ENCODE data around the gene PIGL. TPM values are rescaled to one million over a fixed set of nuclear protein-coding genes. Genes with fewer than 3 reads are reported as not detected.

Gene PIGL
- total and polyA plus RNA-seq, 4 donors, result 8.9 to 38.1 (median 27.1) TPM

- peaks cover 0 to 2% (median 0%) of the 10 kb centered on the region in 4 donors for H3K36me3 ChIP-seq (ENCODE audit: control insufficient read depth in 4 of 4, insufficient read depth in 4 of 4, low read length in 4 of 4)
- no peak overlapping the region for H3K4me3 ChIP-seq
- ATAC-seq (ENCODE audit: insufficient read depth, low FRiP score) (peak; percentile 81), DNase-seq (peak; percentile 94 to 99 (median 99))
- WGBS, 2 donors, result 42 to 66% methylated on average over 4 of the region's 4 CpGs
- H3K27ac ChIP-seq (ENCODE audit: low read depth in 1 of 2, low read length in 1 of 2), result peak overlapping the region in 1 of 2 donors; percentile 7
- peaks cover 0 to 3% (median 0%) of the 10 kb centered on the region in 4 donors for H3K9me3 ChIP-seq (ENCODE audit: control insufficient read depth in 4 of 4, insufficient read depth in 3 of 4, low read length in 3 of 4)
- H3K27me3 ChIP-seq (ENCODE audit: control insufficient read depth in 3 of 3, insufficient read depth in 3 of 3, low read length in 2 of 3), result no peaks in the 10 kb centered on the region
- peaks cover 0 to 35% (median 7%) of the 10 kb centered on the region in 5 donors for H3K4me1 ChIP-seq (ENCODE audit: control insufficient read depth in 5 of 5, insufficient read depth in 5 of 5, low read length in 5 of 5)
- TF ChIP-seq CTCF (IDR thresholded peaks at IDR 0.05; ENCODE audit: control extremely low read depth, extremely low read depth), result no peak
- H3K9ac ChIP-seq (ENCODE audit: insufficient read depth in 1 of 2, low read length in 2 of 2), result peak overlapping the region in 1 of 2 donors; percentile 42
These were observed 38.5 kb downstream of the PIGL start for GRCh38 chr17:16255481-16255921.

- H3K9me3 ChIP-seq (ENCODE audit: control insufficient read depth in 4 of 4, insufficient read depth in 3 of 4, low read length in 3 of 4), result peaks cover 0 to 3% (median 0%) of the 10 kb centered on the region in 4 donors
- peaks cover 0 to 3% (median 0%) of the 10 kb centered on the region in 4 donors for H3K36me3 ChIP-seq (ENCODE audit: control insufficient read depth in 4 of 4, insufficient read depth in 4 of 4, low read length in 4 of 4)
- H3K27ac ChIP-seq (ENCODE audit: low read depth in 1 of 2, low read length in 1 of 2), result no peak overlapping the region
- DNase-seq (peak in 2 of 3 donors; percentile 63 to 86), ATAC-seq (ENCODE audit: insufficient read depth, low FRiP score) (no peak)
- 64 to 75% methylated on average over 1 of the region's 1 CpG for WGBS, 2 donors
- no peaks in the 10 kb centered on the region for H3K27me3 ChIP-seq (ENCODE audit: control insufficient read depth in 3 of 3, insufficient read depth in 3 of 3, low read length in 2 of 3)
- H3K9ac ChIP-seq (ENCODE audit: insufficient read depth in 1 of 2, low read length in 2 of 2), result no peak overlapping the region
- peaks cover 0 to 30% (median 7%) of the 10 kb centered on the region in 5 donors for H3K4me1 ChIP-seq (ENCODE audit: control insufficient read depth in 5 of 5, insufficient read depth in 5 of 5, low read length in 5 of 5)
- H3K4me3 ChIP-seq, result no peak overlapping the region
- no peak for TF ChIP-seq CTCF (IDR thresholded peaks at IDR 0.05; ENCODE audit: control extremely low read depth, extremely low read depth)
These were observed 41.9 kb downstream of the PIGL start for GRCh38 chr17:16258901-16259300.

GRCh38 chr17:16259926-16260325 lies 42.9 kb downstream of the PIGL start:
- no peak for TF ChIP-seq CTCF (IDR thresholded peaks at IDR 0.05; ENCODE audit: control extremely low read depth, extremely low read depth)
- Histone ChIP-seq H3K36me3 (ENCODE audit: control insufficient read depth in 4 of 4, insufficient read depth in 4 of 4, low read length in 4 of 4) (peaks cover 0 to 3% (median 0%) of the 10 kb centered on the region in 4 donors), H3K27me3 (ENCODE audit: control insufficient read depth in 3 of 3, insufficient read depth in 3 of 3, low read length in 2 of 3) (no peaks in the 10 kb centered on the region), H3K9me3 (ENCODE audit: control insufficient read depth in 4 of 4, insufficient read depth in 3 of 4, low read length in 3 of 4) (peaks cover 0 to 3% (median 0%) of the 10 kb centered on the region in 4 donors), H3K27ac (ENCODE audit: low read depth in 1 of 2, low read length in 1 of 2) (peak overlapping the region in 1 of 2 donors; percentile 1), H3K4me1 (ENCODE audit: control insufficient read depth in 5 of 5, insufficient read depth in 5 of 5, low read length in 5 of 5) (peaks cover 0 to 24% (median 7%) of the 10 kb centered on the region in 5 donors), H3K9ac (ENCODE audit: insufficient read depth in 1 of 2, low read length in 2 of 2) (no peak overlapping the region), H3K4me3 (no peak overlapping the region)
- DNase-seq, result no peak
- no peak for ATAC-seq (ENCODE audit: insufficient read depth, low FRiP score)
- WGBS, 2 donors, result 72 to 92% methylated on average over 6 of the region's 6 CpGs

GRCh38 chr17:16261049-16261448 lies 44.0 kb downstream of the PIGL start:
- Histone ChIP-seq H3K27ac (ENCODE audit: low read depth in 1 of 2, low read length in 1 of 2) (no peak overlapping the region), H3K9me3 (ENCODE audit: control insufficient read depth in 4 of 4, insufficient read depth in 3 of 4, low read length in 3 of 4) (peaks cover 0 to 3% (median 0%) of the 10 kb centered on the region in 4 donors), H3K27me3 (ENCODE audit: control insufficient read depth in 3 of 3, insufficient read depth in 3 of 3, low read length in 2 of 3) (no peaks in the 10 kb centered on the region), H3K9ac (ENCODE audit: insufficient read depth in 1 of 2, low read length in 2 of 2) (no peak overlapping the region), H3K4me1 (ENCODE audit: control insufficient read depth in 5 of 5, insufficient read depth in 5 of 5, low read length in 5 of 5) (peaks cover 0 to 13% (median 2%) of the 10 kb centered on the region in 5 donors), H3K4me3 (no peak overlapping the region), H3K36me3 (ENCODE audit: control insufficient read depth in 4 of 4, insufficient read depth in 4 of 4, low read length in 4 of 4) (peaks cover 0 to 3% (median 0%) of the 10 kb centered on the region in 4 donors)
- WGBS, 2 donors, result 81 to 98% methylated on average over 3 of the region's 3 CpGs
- no peak for TF ChIP-seq CTCF (IDR thresholded peaks at IDR 0.05; ENCODE audit: control extremely low read depth, extremely low read depth)
- DNase-seq (no peak), ATAC-seq (ENCODE audit: insufficient read depth, low FRiP score) (no peak)

Data from lung (tissue), 12 donors.